Measurements from ENCODE around the gene DNAJB6. TPM values are rescaled to one million over a fixed set of nuclear protein-coding genes. Genes with fewer than 3 reads are reported as not detected.
A peak's percentile ranks its signal among the peaks of the same experiment; 100 is the strongest.

The DNAJB6 gene
- total RNA-seq, 1 donor from 2014 or later, result 128 TPM

GRCh38 chr7:157361537-157361936 lies 24.7 kb downstream of the DNAJB6 start:
- no peaks in the 10 kb centered on the region for H3K9me3 Mint-ChIP-seq
- intact Hi-C loops (cut with micrococcal nuclease), result loop anchor here (10.0 kb wide), 1 partner anchor 1293 kb away; no protein-coding TSS in a partner anchor
- no peak for DNase-seq
- H3K27me3 Mint-ChIP-seq, result no peaks in the 10 kb centered on the region
- H3K27ac Mint-ChIP-seq, result no peak overlapping the region
- H3K4me3 Mint-ChIP-seq, result no peak overlapping the region
- H3K36me3 Mint-ChIP-seq (ENCODE audit: low read depth), result peaks cover 66% of the 10 kb centered on the region
- peaks cover 18% of the 10 kb centered on the region for H3K4me1 Mint-ChIP-seq

DNA sequence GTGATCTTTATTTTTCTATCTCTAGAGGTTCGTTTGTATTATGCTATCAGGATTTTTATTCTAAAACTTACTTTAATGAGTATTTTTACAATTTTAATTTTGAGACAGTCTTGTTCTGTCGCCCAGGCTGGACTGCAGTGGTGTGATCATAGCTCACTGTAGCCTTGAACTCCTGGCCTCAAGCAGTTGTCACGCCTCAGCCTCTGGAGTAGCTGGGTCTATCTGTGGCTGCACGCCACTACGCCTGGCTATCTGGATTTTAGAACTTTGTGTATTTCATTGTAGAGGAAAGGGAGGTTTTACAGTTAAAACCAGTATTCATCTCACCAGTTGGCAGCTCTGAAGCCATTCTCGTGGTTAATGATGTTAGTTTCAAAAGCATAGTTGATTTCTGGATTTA lies 25.9 kb downstream of the DNAJB6 start:
- H3K36me3 Mint-ChIP-seq (ENCODE audit: low read depth), result peaks cover 72% of the 10 kb centered on the region
- no peaks in the 10 kb centered on the region for H3K9me3 Mint-ChIP-seq
- H3K4me3 Mint-ChIP-seq, result no peak overlapping the region
- no peak for DNase-seq
- H3K4me1 Mint-ChIP-seq, result peaks cover 12% of the 10 kb centered on the region
- H3K27ac Mint-ChIP-seq, result no peak overlapping the region
- intact Hi-C loops (cut with micrococcal nuclease), result loop anchor here (10.0 kb wide), 1 partner anchor 1292 kb away; no protein-coding TSS in a partner anchor
- H3K27me3 Mint-ChIP-seq, result no peaks in the 10 kb centered on the region

DNA sequence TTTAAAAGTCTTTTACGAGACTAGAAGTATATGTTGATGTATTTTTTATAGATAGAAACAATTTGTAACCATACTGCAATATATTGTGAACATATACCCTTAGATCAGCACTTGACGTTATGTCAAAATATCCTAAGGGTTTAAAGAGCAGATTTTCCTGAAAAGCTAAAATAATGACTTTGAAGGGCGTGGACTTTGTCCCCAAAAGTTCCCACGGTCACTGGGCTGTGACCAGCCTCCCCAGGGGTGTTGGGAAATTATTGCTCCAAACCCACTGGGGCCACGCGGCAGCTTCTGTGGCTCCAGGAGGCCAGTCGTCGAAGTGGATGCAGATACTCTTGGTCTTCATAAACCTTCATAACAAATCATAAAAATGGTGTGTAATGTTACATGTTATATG lies 29.9 kb downstream of the DNAJB6 start:
- no peak overlapping the region for H3K4me3 Mint-ChIP-seq
- H3K4me1 Mint-ChIP-seq, result peaks cover 3% of the 10 kb centered on the region
- intact Hi-C loops (cut with micrococcal nuclease), result loop anchor here (10.0 kb wide), 1 partner anchor 1288 kb away; no protein-coding TSS in a partner anchor
- no peak for DNase-seq
- H3K36me3 Mint-ChIP-seq (ENCODE audit: low read depth), result peaks cover 67% of the 10 kb centered on the region
- H3K27ac Mint-ChIP-seq, result no peak overlapping the region
- H3K9me3 Mint-ChIP-seq, result no peaks in the 10 kb centered on the region
- H3K27me3 Mint-ChIP-seq, result no peaks in the 10 kb centered on the region

- Mint-ChIP-seq H3K27me3 (no peaks in the 10 kb centered on the region), H3K4me3 (no peak overlapping the region), H3K9me3 (peaks cover 4% of the 10 kb centered on the region), H3K36me3 (ENCODE audit: low read depth) (peaks cover 73% of the 10 kb centered on the region), H3K27ac (peak overlapping the region; percentile 62), H3K4me1 (peaks cover 13% of the 10 kb centered on the region)
- no peak for DNase-seq
- intact Hi-C loops (cut with micrococcal nuclease), result loop anchor here (10.0 kb wide), 1 partner anchor 1286 kb away; no protein-coding TSS in a partner anchor
These were observed 32.2 kb downstream of the DNAJB6 start for GRCh38 chr7:157368955-157369354.

- Mint-ChIP-seq H3K9me3 (peaks cover 4% of the 10 kb centered on the region), H3K4me3 (no peak overlapping the region), H3K27me3 (no peaks in the 10 kb centered on the region), H3K4me1 (peaks cover 29% of the 10 kb centered on the region), H3K27ac (no peak overlapping the region), H3K36me3 (ENCODE audit: low read depth) (peaks cover 72% of the 10 kb centered on the region)
- intact Hi-C loops (cut with micrococcal nuclease), result no loop called here
- DNase-seq, result no peak
These were observed 33.9 kb downstream of the DNAJB6 start for GRCh38 chr7:157370742-157371141.

DNA sequence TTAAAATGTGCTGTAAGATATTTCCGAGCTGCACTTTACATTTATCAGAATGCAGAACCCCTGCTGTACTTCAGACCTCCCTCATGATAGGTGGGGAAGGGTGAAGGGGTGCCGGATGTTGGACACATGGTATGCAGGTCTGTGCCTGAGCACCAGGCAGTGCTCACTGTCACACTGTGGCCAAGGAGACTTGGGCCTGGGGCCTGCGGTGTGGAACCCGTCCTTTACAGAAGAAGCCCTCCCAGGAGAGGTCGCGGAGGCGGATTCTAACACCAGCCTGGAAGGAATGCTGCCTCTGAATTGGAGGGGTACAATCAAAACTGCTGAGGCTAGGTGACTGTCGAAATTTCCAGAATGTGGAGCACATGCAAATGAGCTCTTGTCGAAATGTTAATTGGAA lies 34.5 kb downstream of the DNAJB6 start:
- Mint-ChIP-seq H3K4me3 (no peak overlapping the region), H3K36me3 (ENCODE audit: low read depth) (peaks cover 68% of the 10 kb centered on the region), H3K27ac (no peak overlapping the region), H3K4me1 (peaks cover 35% of the 10 kb centered on the region), H3K9me3 (peaks cover 4% of the 10 kb centered on the region), H3K27me3 (no peaks in the 10 kb centered on the region)
- intact Hi-C loops (cut with micrococcal nuclease), result no loop called here
- DNase-seq, result no peak

GRCh38 chr7:157372300-157373232 lies 35.8 kb downstream of the DNAJB6 start:
- Mint-ChIP-seq H3K27ac (peak overlapping the region; percentile 8), H3K4me3 (no peak overlapping the region), H3K36me3 (ENCODE audit: low read depth) (peaks cover 64% of the 10 kb centered on the region), H3K4me1 (peaks cover 42% of the 10 kb centered on the region), H3K9me3 (peaks cover 4% of the 10 kb centered on the region), H3K27me3 (no peaks in the 10 kb centered on the region)
- intact Hi-C loops (cut with micrococcal nuclease), result no loop called here
- DNase-seq, result no peak

DNA sequence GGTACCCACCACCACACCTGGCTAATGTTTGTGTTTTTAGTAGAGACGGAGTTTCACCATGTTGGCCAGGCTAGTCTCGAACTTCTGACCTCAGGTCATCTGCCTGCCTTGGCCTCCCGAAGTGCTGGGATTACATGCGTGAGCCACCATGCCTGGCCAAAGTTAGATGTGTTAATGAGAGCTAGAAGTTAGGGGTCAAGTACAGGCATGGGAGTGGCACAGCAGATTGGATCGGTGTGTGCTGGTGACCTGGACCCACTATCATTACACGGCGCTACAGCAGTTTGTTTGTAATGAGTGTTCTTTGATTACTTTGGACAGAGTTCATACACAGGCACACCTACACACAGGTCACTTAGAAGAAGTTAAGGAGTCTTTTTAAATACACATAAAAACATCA lies 36.7 kb downstream of the DNAJB6 start:
- intact Hi-C loops (cut with micrococcal nuclease), result no loop called here
- no peak for DNase-seq
- H3K27ac Mint-ChIP-seq, result no peak overlapping the region
- peaks cover 4% of the 10 kb centered on the region for H3K9me3 Mint-ChIP-seq
- H3K27me3 Mint-ChIP-seq, result no peaks in the 10 kb centered on the region
- H3K4me1 Mint-ChIP-seq, result peaks cover 44% of the 10 kb centered on the region
- H3K4me3 Mint-ChIP-seq, result no peak overlapping the region
- peaks cover 65% of the 10 kb centered on the region for H3K36me3 Mint-ChIP-seq (ENCODE audit: low read depth)

- H3K4me1 Mint-ChIP-seq, result peaks cover 48% of the 10 kb centered on the region
- no peak for DNase-seq
- intact Hi-C loops (cut with micrococcal nuclease), result no loop called here
- no peaks in the 10 kb centered on the region for H3K27me3 Mint-ChIP-seq
- peaks cover 55% of the 10 kb centered on the region for H3K36me3 Mint-ChIP-seq (ENCODE audit: low read depth)
- H3K4me3 Mint-ChIP-seq, result no peak overlapping the region
- peaks cover 4% of the 10 kb centered on the region for H3K9me3 Mint-ChIP-seq
- peak overlapping the region; percentile 34 for H3K27ac Mint-ChIP-seq
These were observed 38.6 kb downstream of the DNAJB6 start for GRCh38 chr7:157375410-157375809.

GRCh38 chr7:157377436-157378124 lies 40.8 kb downstream of the DNAJB6 start:
- intact Hi-C loops (cut with micrococcal nuclease), result no loop called here
- Mint-ChIP-seq H3K27ac (no peak overlapping the region), H3K4me3 (no peak overlapping the region), H3K4me1 (peaks cover 48% of the 10 kb centered on the region), H3K27me3 (no peaks in the 10 kb centered on the region), H3K9me3 (peaks cover 4% of the 10 kb centered on the region), H3K36me3 (ENCODE audit: low read depth) (peaks cover 49% of the 10 kb centered on the region)
- DNase-seq, result no peak

DNA sequence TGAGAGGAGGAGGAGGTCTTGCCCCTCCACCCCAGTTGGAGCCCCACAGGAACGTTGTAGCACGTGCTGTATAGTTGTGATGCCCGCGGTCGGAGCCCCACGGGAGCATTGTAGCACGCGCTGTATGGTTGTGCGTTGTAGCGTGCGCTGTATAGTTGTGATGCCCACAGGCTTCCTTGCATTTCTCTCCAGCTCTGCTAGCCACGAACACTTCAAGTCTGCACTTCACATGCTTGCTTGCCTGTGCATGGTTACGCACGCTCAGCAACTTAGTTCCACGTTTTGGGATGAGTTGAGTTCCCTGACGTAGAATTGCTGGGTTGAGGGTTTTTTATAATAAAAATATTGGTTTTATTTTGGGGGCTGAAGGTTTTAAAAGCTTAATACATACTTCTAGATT lies 41.6 kb downstream of the DNAJB6 start:
- H3K27ac Mint-ChIP-seq, result no peak overlapping the region

GRCh38 chr7:157379493-157379892 lies 42.7 kb downstream of the DNAJB6 start:
- H3K27ac Mint-ChIP-seq, result no peak overlapping the region
- no peak overlapping the region for H3K4me3 Mint-ChIP-seq
- H3K27me3 Mint-ChIP-seq, result no peaks in the 10 kb centered on the region
- no peaks in the 10 kb centered on the region for H3K9me3 Mint-ChIP-seq
- intact Hi-C loops (cut with micrococcal nuclease), result no loop called here
- peaks cover 50% of the 10 kb centered on the region for H3K36me3 Mint-ChIP-seq (ENCODE audit: low read depth)
- H3K4me1 Mint-ChIP-seq, result peaks cover 33% of the 10 kb centered on the region
- no peak for DNase-seq

More for the DNA sequence above, 41.6 kb downstream of the DNAJB6 start:
- Mint-ChIP-seq H3K36me3 (ENCODE audit: low read depth) (peaks cover 51% of the 10 kb centered on the region), H3K9me3 (no peaks in the 10 kb centered on the region), H3K27me3 (no peaks in the 10 kb centered on the region), H3K4me1 (peaks cover 41% of the 10 kb centered on the region), H3K4me3 (no peak overlapping the region)
- intact Hi-C loops (cut with micrococcal nuclease), result no loop called here
- DNase-seq, result no peak

GRCh38 chr7:157380416-157380815 lies 43.6 kb downstream of the DNAJB6 start:
- H3K27ac Mint-ChIP-seq, result peak overlapping the region; percentile 34
- intact Hi-C loops (cut with micrococcal nuclease), result no loop called here

DNA sequence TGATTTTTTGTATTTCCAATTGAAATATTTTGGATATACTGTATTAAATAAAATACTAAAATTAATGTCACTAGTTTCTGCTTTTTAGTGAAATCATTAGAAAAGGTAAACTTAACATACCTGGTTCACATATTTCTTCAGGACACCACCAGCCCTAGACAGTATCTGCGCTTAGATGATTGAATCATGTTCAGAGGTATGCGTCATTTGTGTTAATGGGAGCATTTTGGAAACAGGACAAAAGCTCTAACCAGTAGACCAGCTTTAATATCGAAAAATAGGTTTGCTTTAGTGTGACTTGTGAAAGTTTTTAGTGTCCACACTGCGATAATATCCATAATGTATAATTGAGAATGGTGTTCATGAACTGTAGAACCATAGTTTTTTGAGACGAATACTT lies 47.1 kb downstream of the DNAJB6 start:
- H3K27me3 Mint-ChIP-seq, result no peaks in the 10 kb centered on the region
- no peak for DNase-seq
- H3K4me3 Mint-ChIP-seq, result no peak overlapping the region
- intact Hi-C loops (cut with micrococcal nuclease), result no loop called here
- peaks cover 49% of the 10 kb centered on the region for H3K36me3 Mint-ChIP-seq (ENCODE audit: low read depth)
- peaks cover 14% of the 10 kb centered on the region for H3K4me1 Mint-ChIP-seq
- H3K9me3 Mint-ChIP-seq, result no peaks in the 10 kb centered on the region
- no peak overlapping the region for H3K27ac Mint-ChIP-seq

More at GRCh38 chr7:157380416-157380815, 43.6 kb downstream of the DNAJB6 start:
- no peak overlapping the region for H3K4me3 Mint-ChIP-seq
- no peak for DNase-seq
- peaks cover 54% of the 10 kb centered on the region for H3K36me3 Mint-ChIP-seq (ENCODE audit: low read depth)
- H3K9me3 Mint-ChIP-seq, result no peaks in the 10 kb centered on the region
- H3K27me3 Mint-ChIP-seq, result no peaks in the 10 kb centered on the region
- H3K4me1 Mint-ChIP-seq, result peaks cover 25% of the 10 kb centered on the region

Measured in activated CD4-positive, alpha-beta T cell treated with anti-CD3 and anti-CD28 coated beads, Interleukin-2, amount 10 ng/mL, durations not matched to agents 24 days and 14 days (primary cell).